Measurements from ENCODE around the gene TMEM132D.

The TMEM132D gene

GRCh38 chr12:129152351-129153104 is 751.3 kb downstream of the TMEM132D start:
- DNase-seq: no peak

- no peak for DNase-seq
Observed at GRCh38 chr12:129150721-129151120, 753.1 kb downstream of the TMEM132D start.

GRCh38 chr12:129145381-129145780 is 758.4 kb downstream of the TMEM132D start:
- no peak for DNase-seq

GRCh38 chr12:129138776-129139175 is 765.0 kb downstream of the TMEM132D start:
- DNase-seq: no peak

GRCh38 chr12:129136694-129137325 is 767.0 kb downstream of the TMEM132D start:
- DNase-seq: no peak

GRCh38 chr12:129127771-129128170 is 776.1 kb downstream of the TMEM132D start:
- no peak for DNase-seq

GRCh38 chr12:129127211-129127610 is 776.6 kb downstream of the TMEM132D start:
- no peak for DNase-seq

- no peak for DNase-seq
Observed at GRCh38 chr12:129119537-129119936, 784.3 kb downstream of the TMEM132D start.

- DNase-seq: no peak
Observed at GRCh38 chr12:129115558-129115957, 788.3 kb downstream of the TMEM132D start.

GRCh38 chr12:129110575-129110974 is 793.2 kb downstream of the TMEM132D start:
- DNase-seq: no peak

- no peak for DNase-seq
Observed at GRCh38 chr12:129109174-129110001, 794.4 kb downstream of the TMEM132D start.

GRCh38 chr12:129106772-129107171 is 797.1 kb downstream of the TMEM132D start:
- no peak for DNase-seq

- no peak for DNase-seq
Observed at GRCh38 chr12:129103231-129103630, 800.6 kb downstream of the TMEM132D start.

GRCh38 chr12:129102233-129102632 is 801.6 kb downstream of the TMEM132D start:
- no peak for DNase-seq

GRCh38 chr12:129101816-129102215 is 802.0 kb downstream of the TMEM132D start:
- DNase-seq: no peak

GRCh38 chr12:129101404-129101803 is 802.4 kb downstream of the TMEM132D start:
- no peak for DNase-seq

- DNase-seq: no peak
Observed at GRCh38 chr12:129097451-129097850, 806.4 kb downstream of the TMEM132D start.

GRCh38 chr12:129096968-129097367 is 806.9 kb downstream of the TMEM132D start:
- no peak for DNase-seq

- DNase-seq: no peak
Observed at GRCh38 chr12:129096184-129096583, 807.6 kb downstream of the TMEM132D start.

GRCh38 chr12:129089576-129089975 is 814.2 kb downstream of the TMEM132D start:
- DNase-seq: no peak

- DNase-seq: no peak
Observed at GRCh38 chr12:129084875-129085826, 818.7 kb downstream of the TMEM132D start.

GRCh38 chr12:129083121-129083840 is 820.5 kb downstream of the TMEM132D start:
- no peak for DNase-seq

Data from cerebellar nuclear complex (tissue), 1 donor.